Endothelial cell (in vitro differentiated cells): ENCODE data around the gene PHKA2. TPM values are rescaled to one million over a fixed set of nuclear protein-coding genes. Genes with fewer than 3 reads are reported as not detected.
"Not testable (repeated sequence)": the region's sequence is repeated elsewhere in the genome, so short reads cannot be mapped to it uniquely, and the experiment has no call there.

Experiments used
- DNase-seq: peaks from one replicate; pipeline ENCODE4 v3.0.0; 2021; ENCODE audit warnings: low spot score
- H3K27ac Mint-ChIP-seq: one replicate; pipeline ENCODE4 v1.8.0; 2021; ENCODE audit warnings: mixed read lengths, inconsistent platforms; ENCODE audit not compliant: unreplicated experiment
- H3K27me3 Mint-ChIP-seq: one replicate; pipeline ENCODE4 v1.8.0; 2021; ENCODE audit warnings: mild to moderate bottlenecking, moderate library complexity, mixed read lengths, inconsistent platforms; ENCODE audit not compliant: unreplicated experiment
- H3K36me3 Mint-ChIP-seq: one replicate; pipeline ENCODE4 v1.8.0; 2021; ENCODE audit warnings: mild to moderate bottlenecking, low read depth, mixed read lengths, inconsistent platforms; ENCODE audit not compliant: unreplicated experiment
- H3K4me1 Mint-ChIP-seq: one replicate; pipeline ENCODE4 v1.8.0; 2021; ENCODE audit warnings: mild to moderate bottlenecking, mixed read lengths, inconsistent platforms; ENCODE audit not compliant: unreplicated experiment
- H3K4me3 Mint-ChIP-seq: one replicate; pipeline ENCODE4 v1.8.0; 2021; ENCODE audit warnings: mild to moderate bottlenecking, mixed read lengths, inconsistent platforms; ENCODE audit not compliant: unreplicated experiment
- H3K9me3 Mint-ChIP-seq: one replicate; pipeline ENCODE4 v1.8.0; 2021; ENCODE audit warnings: mixed read lengths, inconsistent platforms; ENCODE audit not compliant: unreplicated experiment
- total RNA-seq: library from RNA; stranded (reverse); fragmentation: NEBNext Ultra II Directional; extraction: Animal tissue kit (Norgen Biotek cat#: 25700); gene quantifications from one replicate; pipeline ENCODE4 v1.2.1, GENCODE V29; 2021; ENCODE audit not compliant: unreplicated experiment
- TF ChIP-seq, protein P1 (sequence below): fragments of 200-600 bp; sonication (generic); IDR thresholded peaks from one replicate; pipeline ENCODE4 v1.5.0; 2021; ENCODE audit warnings: antibody characterized with exemption; ENCODE audit not compliant: unreplicated experiment

Gene PHKA2
- total RNA-seq, 1 donor from 2014 or later: 19.7 TPM

DNA sequence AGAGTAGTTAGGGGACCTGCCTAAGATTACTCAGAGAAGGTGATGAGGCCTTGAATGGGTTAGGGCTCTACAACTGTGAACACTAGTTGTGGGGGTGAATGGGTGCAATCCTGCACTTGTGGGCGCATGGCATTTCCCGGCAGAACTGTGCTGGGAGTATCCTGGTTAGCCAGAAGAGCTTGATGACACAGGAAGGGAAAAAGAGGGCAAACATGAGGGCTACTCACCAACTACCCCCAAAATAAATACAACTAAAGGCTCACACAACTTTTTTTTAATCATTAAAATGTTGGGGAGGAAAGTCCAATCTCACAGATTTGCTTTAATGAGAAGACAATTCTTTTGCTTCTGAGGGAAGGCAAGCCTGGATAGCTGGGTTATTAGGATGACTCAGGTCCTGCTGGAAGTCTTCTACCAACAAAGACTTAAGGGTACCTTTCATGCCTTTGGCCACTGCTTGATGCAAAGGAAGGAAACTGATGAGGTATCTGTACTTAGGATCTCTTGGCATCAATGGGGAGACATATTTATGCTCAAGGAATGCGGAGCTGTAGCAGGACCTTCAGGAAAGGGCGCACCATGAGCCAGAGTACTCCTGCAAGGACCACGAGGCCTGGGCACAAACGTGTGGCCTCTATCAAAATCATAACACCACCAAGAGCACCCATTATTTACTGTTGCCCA, 2.6 kb downstream of the PHKA2 start:
- Mint-ChIP-seq H3K27me3 (peaks cover 3% of the 10 kb centered on the region), H3K36me3 (peaks cover 5% of the 10 kb centered on the region), H3K27ac (no peak overlapping the region), H3K4me3 (no peak overlapping the region), H3K9me3 (no peaks in the 10 kb centered on the region), H3K4me1 (peaks cover 4% of the 10 kb centered on the region)
- TF ChIP-seq, protein P1, sequence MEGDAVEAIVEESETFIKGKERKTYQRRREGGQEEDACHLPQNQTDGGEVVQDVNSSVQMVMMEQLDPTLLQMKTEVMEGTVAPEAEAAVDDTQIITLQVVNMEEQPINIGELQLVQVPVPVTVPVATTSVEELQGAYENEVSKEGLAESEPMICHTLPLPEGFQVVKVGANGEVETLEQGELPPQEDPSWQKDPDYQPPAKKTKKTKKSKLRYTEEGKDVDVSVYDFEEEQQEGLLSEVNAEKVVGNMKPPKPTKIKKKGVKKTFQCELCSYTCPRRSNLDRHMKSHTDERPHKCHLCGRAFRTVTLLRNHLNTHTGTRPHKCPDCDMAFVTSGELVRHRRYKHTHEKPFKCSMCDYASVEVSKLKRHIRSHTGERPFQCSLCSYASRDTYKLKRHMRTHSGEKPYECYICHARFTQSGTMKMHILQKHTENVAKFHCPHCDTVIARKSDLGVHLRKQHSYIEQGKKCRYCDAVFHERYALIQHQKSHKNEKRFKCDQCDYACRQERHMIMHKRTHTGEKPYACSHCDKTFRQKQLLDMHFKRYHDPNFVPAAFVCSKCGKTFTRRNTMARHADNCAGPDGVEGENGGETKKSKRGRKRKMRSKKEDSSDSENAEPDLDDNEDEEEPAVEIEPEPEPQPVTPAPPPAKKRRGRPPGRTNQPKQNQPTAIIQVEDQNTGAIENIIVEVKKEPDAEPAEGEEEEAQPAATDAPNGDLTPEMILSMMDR: no peak
- DNase-seq: no peak

DNA sequence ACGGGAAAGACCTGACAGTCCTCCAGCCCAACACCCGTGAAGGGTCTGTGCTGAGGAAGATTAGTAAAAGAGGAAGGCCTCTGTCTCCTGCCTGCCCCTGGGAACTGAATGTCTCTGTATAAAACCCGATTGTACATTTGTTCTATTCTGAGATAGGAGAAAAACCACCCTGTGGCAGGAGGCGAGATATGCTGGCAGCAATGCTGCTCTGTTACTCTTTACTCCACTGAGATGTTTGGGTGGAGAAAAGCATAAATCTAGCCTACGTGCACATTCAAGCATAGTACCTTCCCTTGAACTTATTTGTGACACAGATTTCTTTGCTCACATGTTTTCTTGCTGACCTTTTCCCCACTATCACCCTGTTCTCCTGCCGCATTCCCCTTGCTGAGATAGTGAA, 3.7 kb downstream of the PHKA2 start:
- H3K27ac Mint-ChIP-seq, H3K9me3 Mint-ChIP-seq, H3K4me1 Mint-ChIP-seq: not testable (repeated sequence)

DNA sequence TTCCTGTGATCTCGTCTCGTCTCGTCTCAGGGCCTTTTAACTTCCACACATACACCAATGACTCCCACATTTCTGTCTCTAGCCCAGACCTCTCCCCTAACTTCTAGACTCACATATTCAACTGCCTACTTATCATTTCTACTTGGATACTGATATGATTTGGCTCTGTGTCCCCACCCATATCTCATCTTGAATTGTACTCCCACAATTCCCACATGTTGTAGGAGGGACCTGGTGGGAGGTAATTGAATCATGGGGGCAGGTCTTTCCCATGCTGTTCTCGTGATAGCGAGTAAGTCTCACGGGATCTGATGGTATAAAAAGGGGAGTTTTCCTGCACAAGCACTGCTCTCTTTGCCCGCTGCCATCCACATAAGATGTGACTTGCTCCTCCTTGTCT, 8.9 kb downstream of the PHKA2 start:
- Mint-ChIP-seq H3K4me3 (no peak overlapping the region), H3K4me1 (no peaks in the 10 kb centered on the region), H3K27me3 (no peaks in the 10 kb centered on the region), H3K9me3 (no peaks in the 10 kb centered on the region), H3K36me3 (no peaks in the 10 kb centered on the region), H3K27ac (no peak overlapping the region)
- TF ChIP-seq, protein P1: no peak
- DNase-seq: no peak

More for the DNA sequence above, 3.7 kb downstream of the PHKA2 start:
- DNase-seq, H3K4me3 Mint-ChIP-seq, H3K27me3 Mint-ChIP-seq, H3K36me3 Mint-ChIP-seq: not testable (repeated sequence)

DNA sequence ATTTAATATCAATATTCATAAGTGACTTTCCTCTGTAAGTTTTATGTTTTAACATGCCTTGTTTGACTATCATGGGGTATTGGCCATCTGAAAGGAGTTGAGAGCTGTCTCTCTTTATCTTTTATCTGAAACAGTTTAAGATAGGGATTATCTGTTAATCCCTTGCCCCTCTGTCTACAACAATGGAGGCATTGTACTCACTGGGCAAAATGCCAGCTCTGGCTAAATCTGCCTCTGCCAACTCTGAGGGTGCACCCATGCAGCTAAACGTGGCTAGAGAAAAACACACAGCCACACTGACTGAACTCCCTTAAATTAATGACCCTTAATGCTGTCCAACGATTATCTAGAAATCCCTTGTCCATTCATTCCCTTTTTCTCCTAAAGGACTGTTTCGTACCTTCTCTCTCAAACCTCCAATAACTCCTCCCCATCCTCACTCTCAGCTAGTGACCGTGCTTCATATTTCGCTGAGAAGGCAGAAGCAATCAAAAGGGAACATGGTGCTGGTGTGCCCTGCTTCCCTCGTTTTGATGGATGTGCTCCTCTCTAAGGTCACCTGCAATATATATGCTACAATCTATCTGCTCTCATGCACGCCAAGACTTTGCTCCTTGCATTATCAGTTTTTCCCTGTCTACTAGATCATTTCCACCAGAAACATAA, 10.3 kb downstream of the PHKA2 start:
- no peak overlapping the region for H3K4me3 Mint-ChIP-seq
- H3K36me3 Mint-ChIP-seq: no peaks in the 10 kb centered on the region
- no peak for DNase-seq
- H3K27me3 Mint-ChIP-seq: no peaks in the 10 kb centered on the region
- H3K27ac Mint-ChIP-seq: no peak overlapping the region
- H3K9me3 Mint-ChIP-seq: no peaks in the 10 kb centered on the region
- no peaks in the 10 kb centered on the region for H3K4me1 Mint-ChIP-seq
- TF ChIP-seq, protein P1: no peak

DNA sequence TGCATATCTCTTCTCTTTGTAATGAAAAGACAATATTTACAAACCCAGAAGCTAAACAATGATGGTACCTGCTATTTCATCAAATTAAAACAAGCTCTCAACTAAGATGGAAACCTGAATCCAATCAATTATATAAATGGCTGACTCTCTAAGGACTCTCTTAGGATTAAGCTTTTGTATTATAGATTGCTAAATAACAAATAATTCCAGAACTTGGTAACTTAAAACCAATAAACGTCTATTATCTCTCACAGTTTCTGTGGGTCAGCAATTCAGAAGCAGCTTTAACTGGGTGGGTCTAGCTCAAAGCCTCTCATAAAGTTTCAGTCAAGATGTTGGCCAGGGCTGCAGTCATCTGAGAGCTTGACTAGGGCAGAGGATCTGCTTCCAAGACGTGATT, 12.4 kb downstream of the PHKA2 start:
- no peak overlapping the region for H3K4me3 Mint-ChIP-seq
- DNase-seq: no peak
- TF ChIP-seq, protein P1: no peak
- no peaks in the 10 kb centered on the region for H3K36me3 Mint-ChIP-seq
- H3K4me1 Mint-ChIP-seq: no peaks in the 10 kb centered on the region
- no peaks in the 10 kb centered on the region for H3K9me3 Mint-ChIP-seq
- no peak overlapping the region for H3K27ac Mint-ChIP-seq
- peaks cover 1% of the 10 kb centered on the region for H3K27me3 Mint-ChIP-seq
